ENCODE data around the gene TRAPPC8.

DNA sequence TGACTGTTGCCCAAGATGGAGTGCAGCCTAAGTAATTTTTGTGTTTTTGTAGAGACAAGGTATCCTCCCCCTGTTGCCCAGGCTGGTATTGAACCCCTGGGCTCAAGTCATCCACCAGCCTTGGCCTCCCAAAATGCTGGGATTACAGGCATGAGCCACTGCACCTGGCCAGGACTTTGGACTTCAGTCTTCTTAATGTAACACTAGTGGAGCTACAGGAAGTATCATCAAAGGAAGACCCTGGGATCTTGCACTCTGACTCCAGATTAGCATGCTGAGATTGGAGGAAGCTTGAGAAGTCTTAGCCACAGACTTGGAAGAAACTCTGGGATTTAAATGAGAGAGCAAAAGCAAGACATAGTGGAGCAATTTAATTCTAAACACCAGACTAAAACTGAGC lies 37.9 kb upstream of the TRAPPC8 start:
- TF ChIP-seq, protein P1, sequence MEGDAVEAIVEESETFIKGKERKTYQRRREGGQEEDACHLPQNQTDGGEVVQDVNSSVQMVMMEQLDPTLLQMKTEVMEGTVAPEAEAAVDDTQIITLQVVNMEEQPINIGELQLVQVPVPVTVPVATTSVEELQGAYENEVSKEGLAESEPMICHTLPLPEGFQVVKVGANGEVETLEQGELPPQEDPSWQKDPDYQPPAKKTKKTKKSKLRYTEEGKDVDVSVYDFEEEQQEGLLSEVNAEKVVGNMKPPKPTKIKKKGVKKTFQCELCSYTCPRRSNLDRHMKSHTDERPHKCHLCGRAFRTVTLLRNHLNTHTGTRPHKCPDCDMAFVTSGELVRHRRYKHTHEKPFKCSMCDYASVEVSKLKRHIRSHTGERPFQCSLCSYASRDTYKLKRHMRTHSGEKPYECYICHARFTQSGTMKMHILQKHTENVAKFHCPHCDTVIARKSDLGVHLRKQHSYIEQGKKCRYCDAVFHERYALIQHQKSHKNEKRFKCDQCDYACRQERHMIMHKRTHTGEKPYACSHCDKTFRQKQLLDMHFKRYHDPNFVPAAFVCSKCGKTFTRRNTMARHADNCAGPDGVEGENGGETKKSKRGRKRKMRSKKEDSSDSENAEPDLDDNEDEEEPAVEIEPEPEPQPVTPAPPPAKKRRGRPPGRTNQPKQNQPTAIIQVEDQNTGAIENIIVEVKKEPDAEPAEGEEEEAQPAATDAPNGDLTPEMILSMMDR (IDR thresholded peaks at IDR 0.05; ENCODE audit: borderline replicate concordance, extremely low read depth, low read length, poor library complexity, severe bottlenecking): no peak
- TF ChIP-seq EZH2 (IDR thresholded peaks at IDR 0.05; ENCODE audit: borderline replicate concordance, low read depth, low read length, severe bottlenecking): no peak

Data from DND-41 (cell line).